ENCODE data around the gene MRGPRX2. TPM values are rescaled to one million over a fixed set of nuclear protein-coding genes. Genes with fewer than 3 reads are reported as not detected.
A peak's percentile ranks its signal among the peaks of the same experiment; 100 is the strongest.

The MRGPRX2 gene
- polyA plus RNA-seq, 5 donors: not detected

DNA sequence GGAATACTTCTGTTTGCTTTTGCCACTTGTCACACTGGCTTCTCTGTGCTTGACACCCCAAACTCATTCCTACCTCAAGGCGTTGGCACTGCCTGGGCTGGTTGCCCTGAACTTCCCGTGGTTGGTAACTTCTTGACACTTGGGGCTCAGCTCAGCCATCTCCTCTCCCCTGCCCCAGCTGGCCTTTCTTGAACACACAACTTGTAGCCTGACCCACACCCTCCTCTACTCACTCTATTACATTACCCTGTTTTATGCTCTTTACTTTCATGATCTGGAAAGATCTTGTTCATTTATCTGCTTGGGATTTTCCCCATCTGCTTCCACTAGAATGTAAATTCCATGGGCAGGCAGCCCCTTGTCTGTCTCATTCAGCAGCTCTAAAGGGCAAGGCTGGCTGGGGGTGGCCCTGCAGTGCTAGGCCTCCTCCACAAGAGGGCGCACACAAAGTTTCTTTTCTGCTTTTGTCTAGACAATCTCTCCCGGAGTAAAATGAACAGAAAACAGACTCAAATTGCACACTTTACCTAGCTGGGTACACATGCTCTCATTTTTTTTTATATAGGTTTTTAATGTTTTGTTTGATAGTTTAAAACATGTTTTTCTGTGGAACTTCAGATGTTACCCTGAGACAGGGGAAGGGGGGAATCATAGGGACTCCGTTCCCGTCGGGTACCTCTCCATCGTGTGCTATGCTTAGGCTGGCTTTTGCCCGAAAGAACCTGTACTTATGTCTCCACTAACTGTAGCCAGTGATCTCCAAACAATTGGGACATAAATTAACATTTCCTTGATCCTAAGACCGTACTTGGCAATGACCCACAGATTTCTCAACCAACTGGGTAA, 16.4 kb upstream of the MRGPRX2 start:
- DNase-seq: no peak

- DNase-seq: no peak
Observed at GRCh38 chr11:19075636-19076035, 15.1 kb upstream of the MRGPRX2 start.

- no peak for DNase-seq
Observed at GRCh38 chr11:19073454-19074415, 13.2 kb upstream of the MRGPRX2 start.

DNA sequence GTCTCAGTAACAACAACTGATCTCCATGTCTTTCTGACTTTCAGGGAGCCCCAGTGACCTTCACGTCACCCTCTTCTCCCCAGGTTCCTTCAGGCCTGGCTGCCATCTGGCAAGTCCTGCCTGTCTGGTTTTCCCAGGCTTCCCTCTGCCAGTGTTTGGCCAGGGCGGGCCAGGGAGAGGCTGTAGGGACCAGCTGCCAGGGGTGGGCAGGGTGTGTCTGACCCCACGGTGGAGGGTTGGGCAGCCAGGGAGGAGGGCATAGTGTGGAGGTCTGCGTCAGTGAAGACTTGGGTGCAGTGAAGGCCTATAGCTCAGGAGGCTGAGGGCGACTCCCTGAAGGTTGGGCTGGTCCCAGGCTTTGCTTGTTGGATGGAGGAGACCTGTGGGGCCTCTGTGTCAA, 11.9 kb upstream of the MRGPRX2 start:
- DNase-seq: no peak

DNA sequence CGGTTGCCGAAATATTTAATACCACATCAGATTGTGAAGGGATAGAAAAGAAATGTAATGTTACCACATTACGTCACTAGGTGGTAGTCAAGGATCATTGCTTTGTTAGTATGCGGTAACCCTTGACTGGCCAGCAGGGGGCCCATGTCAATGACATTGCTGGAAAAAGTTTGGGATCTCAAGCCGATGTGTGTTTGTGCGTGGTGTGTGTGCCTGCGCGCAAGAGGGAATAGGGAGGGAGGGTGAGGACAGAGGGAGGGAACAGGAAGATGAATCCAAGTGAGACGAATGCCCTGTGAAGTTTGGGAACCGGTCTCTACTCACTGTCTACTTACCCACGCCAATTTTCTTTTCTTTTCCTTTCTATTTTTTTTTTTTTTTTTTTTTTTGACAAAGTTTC, 10.7 kb upstream of the MRGPRX2 start:
- DNase-seq: peak; percentile 68 to 76

DNA sequence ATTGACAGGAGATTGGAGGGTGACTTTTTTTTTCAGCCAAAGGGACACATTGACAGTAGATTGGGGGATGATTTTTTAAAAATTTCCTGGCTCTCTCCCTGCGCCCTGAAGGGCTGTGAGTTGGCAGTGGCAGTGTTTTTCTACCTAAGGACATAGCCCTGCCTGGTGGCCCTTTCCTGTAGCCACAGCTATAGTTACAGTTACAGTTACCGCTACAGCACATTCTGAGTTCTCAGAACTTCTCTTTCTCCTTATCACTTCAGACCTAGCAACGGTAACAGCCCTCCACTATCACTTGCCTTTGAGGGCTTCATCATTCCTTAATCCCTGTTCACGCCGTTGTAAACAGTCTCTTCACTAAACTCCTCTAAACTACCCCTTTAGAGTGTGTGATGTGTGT, 684 bp downstream of the MRGPRX2 start:
- no peak for DNase-seq

DNA sequence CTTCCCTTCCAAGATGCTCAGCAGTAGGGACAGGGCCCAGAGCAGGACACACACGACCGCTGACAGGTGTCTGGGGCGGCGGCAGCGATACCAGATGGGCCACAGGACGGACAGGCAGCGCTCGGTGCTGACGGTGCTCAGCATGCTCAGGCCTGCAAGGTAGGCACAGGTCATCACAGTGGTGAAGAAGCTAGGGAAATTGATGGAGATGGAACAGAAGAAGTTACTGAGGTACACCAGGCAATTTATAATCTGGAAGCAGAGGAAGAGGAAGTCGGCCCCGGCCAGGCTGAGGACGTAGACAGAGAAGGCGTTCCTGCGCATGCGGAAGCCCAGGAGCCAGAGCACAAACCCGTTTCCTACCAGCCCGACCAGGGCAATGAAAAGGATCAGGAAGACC, 4.6 kb downstream of the MRGPRX2 start:
- no peak for DNase-seq

DNA sequence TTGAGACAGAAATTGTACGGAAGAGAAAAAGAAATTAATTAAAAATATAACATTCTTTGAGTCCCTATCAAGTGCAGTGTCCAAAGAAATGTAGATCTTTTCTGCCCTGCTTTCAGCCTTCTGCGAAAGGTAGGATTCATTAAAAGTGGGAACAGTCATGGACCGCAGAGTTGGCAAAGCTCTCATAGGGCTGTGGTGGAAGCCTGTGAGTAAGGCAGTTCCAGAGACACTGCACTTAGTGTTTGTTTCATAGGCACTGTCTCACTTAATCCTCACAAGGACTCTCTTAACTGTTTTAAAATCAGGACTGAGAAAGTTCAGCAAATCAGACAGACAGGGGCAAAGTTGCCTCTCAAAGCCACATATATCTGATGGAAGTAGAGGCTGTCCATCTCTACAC, 5.5 kb downstream of the MRGPRX2 start:
- DNase-seq: no peak

- no peak for DNase-seq
Observed at GRCh38 chr11:19053909-19054308, 6.6 kb downstream of the MRGPRX2 start.

GRCh38 chr11:19050281-19050680, 10.2 kb downstream of the MRGPRX2 start:
- no peak for DNase-seq

DNA sequence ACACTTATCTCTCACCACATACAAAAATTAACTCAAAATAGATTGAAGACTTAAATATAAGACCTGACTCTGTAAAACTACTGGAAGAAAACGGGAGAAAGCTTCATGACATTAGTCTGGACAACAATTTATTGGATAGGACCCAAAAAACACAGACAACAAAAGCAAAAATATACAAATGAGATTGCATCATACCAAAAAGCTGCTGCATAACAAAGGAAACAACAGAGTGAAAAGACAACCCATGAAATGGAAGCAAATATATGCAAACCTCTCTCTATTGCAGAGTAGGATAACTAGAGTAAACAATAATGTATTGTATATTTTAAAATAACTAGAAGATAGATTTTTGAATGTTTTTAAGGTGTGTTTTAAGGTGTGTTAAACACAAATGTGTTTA, 11.2 kb downstream of the MRGPRX2 start:
- DNase-seq: no peak

GRCh38 chr11:19040051-19040450, 20.5 kb downstream of the MRGPRX2 start:
- no peak for DNase-seq

- DNase-seq: no peak
Observed at GRCh38 chr11:19039409-19039808, 21.1 kb downstream of the MRGPRX2 start.

- DNase-seq: no peak
Observed at GRCh38 chr11:19032990-19033389, 27.5 kb downstream of the MRGPRX2 start.

DNA sequence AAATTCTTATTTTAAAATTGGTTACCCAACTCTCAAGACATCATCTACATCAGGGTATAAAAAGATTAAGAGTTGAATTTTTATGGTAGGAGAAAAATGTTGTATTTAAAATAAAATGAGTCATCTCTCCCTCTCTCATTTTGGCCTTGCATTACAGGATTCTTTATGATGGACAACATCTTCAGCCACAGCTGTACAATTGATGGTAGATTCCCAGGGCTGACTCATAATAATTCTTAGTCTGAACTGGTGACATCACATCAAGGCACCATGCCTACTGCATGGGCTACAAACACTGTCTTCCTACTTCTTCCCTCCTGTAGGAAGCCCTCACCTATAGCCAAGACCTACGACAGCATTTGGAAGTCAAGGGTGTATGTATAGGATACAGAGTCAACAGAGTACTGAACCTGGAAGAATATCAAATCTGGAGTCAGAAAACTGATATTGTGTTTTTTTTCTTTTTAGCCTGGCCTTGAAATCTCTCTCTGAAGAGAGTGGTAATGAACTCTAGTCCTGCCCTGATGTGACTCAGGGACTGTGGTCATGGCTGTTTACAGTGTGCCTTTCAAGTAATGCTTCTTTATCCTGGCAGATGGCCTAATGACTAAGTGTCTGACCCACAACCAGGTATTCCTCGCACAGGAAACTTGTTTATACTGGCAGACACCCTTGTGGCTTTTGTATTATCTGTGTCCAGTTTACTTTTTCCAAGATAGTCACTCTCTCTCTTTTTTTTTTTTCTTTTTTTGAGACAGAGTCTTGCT, 32.5 kb downstream of the MRGPRX2 start:
- no peak for DNase-seq

- DNase-seq: no peak
Observed at GRCh38 chr11:19026862-19027261, 33.7 kb downstream of the MRGPRX2 start.

DNA sequence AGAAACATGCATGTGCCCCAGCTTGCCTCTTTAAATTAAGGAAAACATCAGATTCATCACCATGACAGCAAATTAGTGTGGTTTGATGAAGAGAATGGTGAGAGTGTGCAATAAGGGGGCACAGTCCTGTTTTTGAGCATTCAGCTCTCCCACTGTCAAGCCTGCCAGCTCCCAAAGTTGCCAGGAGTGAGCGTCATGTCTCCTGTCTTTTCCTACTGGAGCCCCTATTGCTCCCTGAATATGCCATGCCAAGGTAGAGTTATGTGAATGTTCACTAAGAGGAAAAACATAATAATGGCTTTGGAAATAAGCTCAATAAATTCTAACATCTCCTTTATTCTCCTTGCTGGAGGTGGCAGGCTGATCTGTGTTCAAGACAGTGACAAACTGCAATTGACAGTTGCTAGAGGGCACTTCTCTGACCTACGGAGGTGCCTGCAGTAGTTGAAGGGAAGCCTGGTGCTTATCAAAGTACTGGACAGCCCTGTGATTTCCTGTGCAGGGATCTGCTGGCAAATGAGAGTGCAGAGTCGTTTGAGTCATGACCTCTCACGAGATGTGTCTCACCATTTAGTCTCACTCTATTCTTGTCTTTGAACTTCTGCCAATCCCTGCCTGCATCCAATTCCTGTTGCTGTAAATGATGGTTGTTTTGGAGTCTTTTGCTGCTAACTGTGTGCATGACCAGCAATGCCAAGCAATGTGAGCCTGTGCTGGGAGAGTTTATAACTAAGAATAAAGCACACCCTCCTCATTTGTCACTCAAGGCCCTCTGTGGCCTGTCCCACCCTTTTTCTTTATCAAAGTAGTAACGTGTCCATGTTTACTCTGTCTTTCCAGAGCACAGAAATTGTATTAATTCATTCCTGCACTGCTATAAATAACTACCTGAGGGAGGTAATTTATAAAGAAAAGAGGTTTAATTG, 34.8 kb downstream of the MRGPRX2 start:
- peak in 1 of 2 donors; percentile 32 for DNase-seq

DNA sequence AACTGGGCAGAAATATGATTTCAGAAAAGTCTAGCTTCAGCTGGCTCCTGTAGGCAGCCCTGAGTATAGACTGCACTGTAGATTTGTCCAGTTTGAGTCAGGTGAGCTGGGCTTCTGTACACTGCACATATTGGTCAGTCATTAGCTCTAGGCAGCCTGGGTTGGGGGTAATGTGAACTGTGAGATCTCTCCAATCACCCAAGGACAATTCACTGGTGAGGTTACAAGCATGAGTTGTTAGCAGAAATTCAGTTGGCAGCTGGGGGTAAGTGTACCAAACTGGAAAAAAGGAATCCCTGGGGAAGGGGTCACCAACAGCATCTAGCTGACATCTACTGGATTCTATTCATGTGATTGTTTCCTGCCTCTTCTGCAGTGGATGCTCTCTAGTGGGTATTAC, 39.7 kb downstream of the MRGPRX2 start:
- DNase-seq: no peak

GRCh38 chr11:19018901-19019300, 41.6 kb downstream of the MRGPRX2 start:
- peak in 1 of 2 donors; percentile 2 for DNase-seq

DNA sequence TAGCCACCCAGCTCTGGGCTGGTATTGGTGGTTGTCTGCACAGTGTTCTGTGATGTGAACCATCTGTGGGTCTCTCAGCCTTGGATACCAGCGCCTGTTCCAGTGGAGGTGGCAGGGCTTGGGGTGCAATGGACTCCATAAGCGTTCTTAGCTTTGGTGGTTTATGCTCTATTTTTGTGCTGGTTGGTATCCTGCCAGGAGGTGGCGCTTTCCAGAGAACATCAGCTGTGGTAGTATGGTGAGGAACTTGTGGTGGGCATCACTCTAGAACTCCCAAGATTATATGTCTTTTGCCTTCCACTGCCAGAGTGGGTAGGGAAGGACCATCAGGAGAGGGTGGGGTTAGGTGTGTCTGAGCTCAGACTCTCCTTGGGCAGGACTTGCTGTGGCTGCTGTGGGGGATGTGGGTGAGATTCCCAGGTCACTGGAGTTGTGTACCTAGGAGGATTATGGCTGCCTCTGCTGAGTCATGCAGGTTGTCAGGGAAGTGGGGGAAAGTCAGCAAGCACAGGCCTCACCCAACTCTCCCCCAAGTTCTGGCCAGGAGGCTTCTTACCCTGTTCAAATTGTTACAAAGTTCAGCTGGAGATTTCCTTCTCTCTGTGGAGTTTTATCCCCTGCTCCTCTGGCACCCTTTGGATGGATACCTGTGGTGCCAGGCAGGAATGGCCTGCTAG, 47.2 kb downstream of the MRGPRX2 start:
- no peak for DNase-seq

Measured in right lung (tissue), 5 donors.